MM.1S (cell line): Measurements from ENCODE around the gene CENPU.

Experiments used
- EZH2 ChIP-seq: fragments of 300-600 bp; sonication (generic); optimal IDR thresholded peaks from 2 replicates; pipeline ENCODE3; 2017; ENCODE audit warnings: low read depth, mild to moderate bottlenecking, antibody characterized with exemption, low read length, mixed read lengths
- EZH2phosphoT487 ChIP-seq: fragments of 300-600 bp; sonication (generic); IDR thresholded peaks from 2 replicates; pipeline ENCODE4 v1.6.1; 2018; ENCODE audit warnings: antibody characterized with exemption, low read length
- TF ChIP-seq, protein P1 (sequence below): fragments of 300-600 bp; sonication (generic); IDR thresholded peaks from 2 replicates; pipeline ENCODE4 v1.5.1; 2016; ENCODE audit warnings: antibody characterized with exemption, low read length, mixed read lengths

DNA sequence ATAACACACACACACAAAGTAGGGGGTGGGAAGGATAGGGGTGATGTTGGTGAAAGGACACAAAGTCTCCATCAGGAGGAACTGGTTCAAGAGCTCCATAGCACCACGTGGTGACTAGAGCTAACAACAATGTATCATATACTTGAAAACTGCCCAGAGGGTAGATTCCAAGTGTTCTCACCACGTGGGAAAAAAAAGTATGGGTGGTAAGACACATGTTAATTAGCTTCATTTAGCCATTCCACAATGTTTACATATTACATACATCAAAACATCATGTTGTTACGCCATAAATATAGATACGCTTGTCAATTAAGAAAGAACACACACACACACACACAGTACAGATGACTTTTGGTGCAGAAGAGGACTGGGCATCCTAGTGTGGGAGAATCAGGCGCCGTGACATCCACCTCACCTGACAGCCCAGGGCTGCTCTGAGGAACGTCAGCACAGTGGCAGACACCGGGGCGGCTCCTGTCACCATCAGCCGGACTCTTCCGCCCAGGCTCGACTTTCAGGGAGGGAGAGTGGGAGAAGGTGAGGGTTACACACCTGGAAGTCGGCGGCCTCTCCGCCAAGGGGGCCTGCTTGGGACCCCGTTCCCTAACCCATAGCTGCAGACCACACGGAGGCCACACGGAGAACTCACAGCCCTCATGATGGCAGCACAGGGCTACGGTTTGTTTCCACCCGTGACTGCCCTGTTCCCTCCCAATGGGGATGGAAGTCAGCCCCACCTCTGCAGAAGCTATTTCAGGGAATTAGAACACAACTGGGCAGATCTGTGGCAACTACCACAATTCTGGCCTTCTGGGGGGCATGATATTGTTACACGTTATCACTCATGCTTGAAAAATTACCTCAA, 31.8 kb upstream of the CENPU start:
- TF ChIP-seq, protein P1, sequence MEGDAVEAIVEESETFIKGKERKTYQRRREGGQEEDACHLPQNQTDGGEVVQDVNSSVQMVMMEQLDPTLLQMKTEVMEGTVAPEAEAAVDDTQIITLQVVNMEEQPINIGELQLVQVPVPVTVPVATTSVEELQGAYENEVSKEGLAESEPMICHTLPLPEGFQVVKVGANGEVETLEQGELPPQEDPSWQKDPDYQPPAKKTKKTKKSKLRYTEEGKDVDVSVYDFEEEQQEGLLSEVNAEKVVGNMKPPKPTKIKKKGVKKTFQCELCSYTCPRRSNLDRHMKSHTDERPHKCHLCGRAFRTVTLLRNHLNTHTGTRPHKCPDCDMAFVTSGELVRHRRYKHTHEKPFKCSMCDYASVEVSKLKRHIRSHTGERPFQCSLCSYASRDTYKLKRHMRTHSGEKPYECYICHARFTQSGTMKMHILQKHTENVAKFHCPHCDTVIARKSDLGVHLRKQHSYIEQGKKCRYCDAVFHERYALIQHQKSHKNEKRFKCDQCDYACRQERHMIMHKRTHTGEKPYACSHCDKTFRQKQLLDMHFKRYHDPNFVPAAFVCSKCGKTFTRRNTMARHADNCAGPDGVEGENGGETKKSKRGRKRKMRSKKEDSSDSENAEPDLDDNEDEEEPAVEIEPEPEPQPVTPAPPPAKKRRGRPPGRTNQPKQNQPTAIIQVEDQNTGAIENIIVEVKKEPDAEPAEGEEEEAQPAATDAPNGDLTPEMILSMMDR: no peak
- TF ChIP-seq EZH2: no peak
- TF ChIP-seq EZH2phosphoT487: no peak
